HK-2 (cell line): ENCODE data around the gene KCNK17.
A peak's percentile ranks its signal among the peaks of the same experiment; 100 is the strongest.

Experiments
- DNase-seq: peaks from one replicate; pipeline ENCODE4 v3.0.0-alpha.2; 2018; ENCODE audit not compliant: unreplicated experiment

The KCNK17 gene

GRCh38 chr6:39335780-39336545, 21.7 kb upstream of the KCNK17 start:
- no peak for DNase-seq

- DNase-seq, result no peak
Measured at GRCh38 chr6:39333644-39334438, 19.6 kb upstream of the KCNK17 start.

GRCh38 chr6:39330476-39330875, 16.3 kb upstream of the KCNK17 start:
- DNase-seq, result no peak

GRCh38 chr6:39330057-39330456, 15.8 kb upstream of the KCNK17 start:
- DNase-seq, result no peak

GRCh38 chr6:39328066-39328465, 13.8 kb upstream of the KCNK17 start:
- DNase-seq, result no peak

- no peak for DNase-seq
Measured at GRCh38 chr6:39327507-39327906, 13.3 kb upstream of the KCNK17 start.

- no peak for DNase-seq
Measured at GRCh38 chr6:39322306-39322850, 8.2 kb upstream of the KCNK17 start, which contains the start of gene KCNK16. KCNK16 (minus strand) TSS chr6:39322702; CDS start chr6:39322540, 162 bp downstream.

GRCh38 chr6:39321761-39322160, 7.5 kb upstream of the KCNK17 start:
- no peak for DNase-seq

- no peak for DNase-seq
Measured at GRCh38 chr6:39320363-39320984, 6.3 kb upstream of the KCNK17 start.

- no peak for DNase-seq
Measured at GRCh38 chr6:39319621-39320362, 5.6 kb upstream of the KCNK17 start.

GRCh38 chr6:39317256-39317655, 3.0 kb upstream of the KCNK17 start:
- no peak for DNase-seq

GRCh38 chr6:39313526-39314272, 520 bp downstream of the KCNK17 start:
- DNase-seq, result no peak

GRCh38 chr6:39312912-39313525, 1.2 kb downstream of the KCNK17 start:
- no peak for DNase-seq

- no peak for DNase-seq
Measured at GRCh38 chr6:39310542-39310941, 3.7 kb downstream of the KCNK17 start.

GRCh38 chr6:39309942-39310531, 4.2 kb downstream of the KCNK17 start:
- peak; percentile 63 for DNase-seq

- DNase-seq, result no peak
Measured at GRCh38 chr6:39307462-39307861, 6.8 kb downstream of the KCNK17 start.

- DNase-seq, result no peak
Measured at GRCh38 chr6:39304951-39305350, 9.3 kb downstream of the KCNK17 start.

- no peak for DNase-seq
Measured at GRCh38 chr6:39303425-39304153, 10.6 kb downstream of the KCNK17 start.
